ENCODE data around the gene APLP2.
A peak's percentile ranks its signal among the peaks of the same experiment; 100 is the strongest.

Gene APLP2

GRCh38 chr11:130112071-130112830, 42.6 kb downstream of the APLP2 start:
- DNase-seq (ENCODE audit: extremely low spot score, insufficient read length, low read depth) (no peak), FAIRE-seq (no peak)

GRCh38 chr11:130114281-130114680, 44.6 kb downstream of the APLP2 start:
- FAIRE-seq = no peak
- DNase-seq (ENCODE audit: extremely low spot score, insufficient read length, low read depth) = no peak

- FAIRE-seq (no peak), DNase-seq (ENCODE audit: extremely low spot score, insufficient read length, low read depth) (no peak)
Measured at GRCh38 chr11:130114726-130115125, 45.0 kb downstream of the APLP2 start.

- DNase-seq (ENCODE audit: extremely low spot score, insufficient read length, low read depth) (no peak), FAIRE-seq (no peak)
Measured at GRCh38 chr11:130115218-130115617, 45.5 kb downstream of the APLP2 start.

GRCh38 chr11:130118165-130118564, 48.5 kb downstream of the APLP2 start:
- DNase-seq (ENCODE audit: extremely low spot score, insufficient read length, low read depth) (no peak), FAIRE-seq (peak; percentile 15)

GRCh38 chr11:130118636-130119387, 49.1 kb downstream of the APLP2 start:
- FAIRE-seq = no peak
- DNase-seq (ENCODE audit: extremely low spot score, insufficient read length, low read depth) = no peak

- no peak for FAIRE-seq
- DNase-seq (ENCODE audit: extremely low spot score, insufficient read length, low read depth) = no peak
Measured at GRCh38 chr11:130120045-130120444, 50.4 kb downstream of the APLP2 start.

GRCh38 chr11:130121445-130121978, 51.8 kb downstream of the APLP2 start:
- DNase-seq (ENCODE audit: extremely low spot score, insufficient read length, low read depth) (no peak), FAIRE-seq (no peak)

- DNase-seq (ENCODE audit: extremely low spot score, insufficient read length, low read depth) (no peak), FAIRE-seq (no peak)
Measured at GRCh38 chr11:130122141-130122575, 52.5 kb downstream of the APLP2 start.

GRCh38 chr11:130123414-130124040, 53.8 kb downstream of the APLP2 start:
- DNase-seq (ENCODE audit: extremely low spot score, insufficient read length, low read depth) (no peak), FAIRE-seq (no peak)

GRCh38 chr11:130124096-130124495, 54.4 kb downstream of the APLP2 start:
- DNase-seq (ENCODE audit: extremely low spot score, insufficient read length, low read depth) = no peak

GRCh38 chr11:130125638-130126037, 55.9 kb downstream of the APLP2 start:
- no peak for FAIRE-seq
- no peak for DNase-seq (ENCODE audit: extremely low spot score, insufficient read length, low read depth)

More at GRCh38 chr11:130124096-130124495, 54.4 kb downstream of the APLP2 start:
- no peak for FAIRE-seq

- no peak for FAIRE-seq
- no peak for DNase-seq (ENCODE audit: extremely low spot score, insufficient read length, low read depth)
Measured at GRCh38 chr11:130126516-130126915, 56.8 kb downstream of the APLP2 start.

- DNase-seq (ENCODE audit: extremely low spot score, insufficient read length, low read depth) = no peak
- FAIRE-seq = no peak
Measured at GRCh38 chr11:130127509-130127908, 57.8 kb downstream of the APLP2 start.

GRCh38 chr11:130128626-130129025, 58.9 kb downstream of the APLP2 start:
- FAIRE-seq (no peak), DNase-seq (ENCODE audit: extremely low spot score, insufficient read length, low read depth) (no peak)

- DNase-seq (ENCODE audit: extremely low spot score, insufficient read length, low read depth) = no peak
- no peak for FAIRE-seq
Measured at GRCh38 chr11:130129922-130130321, 60.2 kb downstream of the APLP2 start.

GRCh38 chr11:130131961-130132850, 62.5 kb downstream of the APLP2 start:
- peak; percentile 40 for DNase-seq (ENCODE audit: extremely low spot score, insufficient read length, low read depth)
- FAIRE-seq = peak; percentile 89

GRCh38 chr11:130133716-130134115, 64.0 kb downstream of the APLP2 start:
- FAIRE-seq (no peak), DNase-seq (ENCODE audit: extremely low spot score, insufficient read length, low read depth) (no peak)

GRCh38 chr11:130136107-130136506, 66.4 kb downstream of the APLP2 start:
- no peak for DNase-seq (ENCODE audit: extremely low spot score, insufficient read length, low read depth)
- FAIRE-seq = no peak

GRCh38 chr11:130137999-130138398, 68.3 kb downstream of the APLP2 start:
- no peak for DNase-seq (ENCODE audit: extremely low spot score, insufficient read length, low read depth)
- no peak for FAIRE-seq

Data from GM18507 (cell line).